Chondrocyte (in vitro differentiated cells): Measurements from ENCODE around the gene ZBTB34. TPM values are rescaled to one million over a fixed set of nuclear protein-coding genes. Genes with fewer than 3 reads are reported as not detected.

Source experiments
- DNase-seq: peaks from one replicate; pipeline ENCODE4 v3.0.0; 2021; ENCODE audit warnings: mixed read lengths, low spot score
- H3K27ac Mint-ChIP-seq: one replicate; pipeline ENCODE4 v1.8.0; 2021; ENCODE audit warnings: mild to moderate bottlenecking, moderate library complexity, mixed read lengths; ENCODE audit not compliant: unreplicated experiment
- H3K27me3 Mint-ChIP-seq: 2 replicates; pipeline ENCODE4 v1.8.0; 2021; ENCODE audit warnings: low read depth, mixed read lengths
- H3K36me3 Mint-ChIP-seq: 2 replicates; pipeline ENCODE4 v1.8.0; 2021; ENCODE audit warnings: low read depth, mixed read lengths
- H3K4me1 Mint-ChIP-seq: 2 replicates; pipeline ENCODE4 v1.8.0; 2021; ENCODE audit warnings: low read depth, mild to moderate bottlenecking, mixed read lengths
- H3K4me3 Mint-ChIP-seq: one replicate; pipeline ENCODE4 v1.8.0; 2021; ENCODE audit warnings: mild to moderate bottlenecking, moderate library complexity, mixed read lengths; ENCODE audit not compliant: unreplicated experiment
- H3K9me3 Mint-ChIP-seq: 2 replicates; pipeline ENCODE4 v1.8.0; 2021; ENCODE audit warnings: low read depth, mixed read lengths
- CTCF ChIP-seq: fragments of 200-600 bp; sonication (generic); IDR thresholded peaks from 2 replicates; pipeline ENCODE4 v1.5.0; 2021; ENCODE audit warnings: antibody characterized with exemption, mild to moderate bottlenecking, moderate library complexity
- total RNA-seq: library from RNA; stranded (reverse); gene quantifications from 3 replicates; pipeline ENCODE4 v1.2.1, GENCODE V29; 2021

Gene ZBTB34
- total RNA-seq, 1 donor from 2014 or later = 16.2 TPM

- TF ChIP-seq CTCF = no peak
- Mint-ChIP-seq H3K9me3 (no peaks in the 10 kb centered on the region), H3K27ac (peak overlapping the region; percentile 65), H3K36me3 (no peaks in the 10 kb centered on the region), H3K4me1 (peaks cover 19% of the 10 kb centered on the region), H3K4me3 (no peak overlapping the region), H3K27me3 (no peaks in the 10 kb centered on the region)
- no peak for DNase-seq
Observed at GRCh38 chr9:126844085-126844484, 16.4 kb upstream of the ZBTB34 start.

GRCh38 chr9:126847051-126847450 lies 13.4 kb upstream of the ZBTB34 start:
- no peak for DNase-seq
- Mint-ChIP-seq H3K4me3 (no peak overlapping the region), H3K9me3 (no peaks in the 10 kb centered on the region), H3K36me3 (no peaks in the 10 kb centered on the region), H3K4me1 (peaks cover 19% of the 10 kb centered on the region), H3K27me3 (peaks cover 4% of the 10 kb centered on the region), H3K27ac (no peak overlapping the region)
- TF ChIP-seq CTCF = no peak

GRCh38 chr9:126849591-126850225 lies 10.7 kb upstream of the ZBTB34 start:
- Mint-ChIP-seq H3K36me3 (no peaks in the 10 kb centered on the region), H3K4me1 (peaks cover 10% of the 10 kb centered on the region), H3K4me3 (no peak overlapping the region), H3K27ac (no peak overlapping the region), H3K27me3 (peaks cover 9% of the 10 kb centered on the region), H3K9me3 (no peaks in the 10 kb centered on the region)
- no peak for TF ChIP-seq CTCF
- no peak for DNase-seq

GRCh38 chr9:126851286-126851880 lies 9.1 kb upstream of the ZBTB34 start:
- Mint-ChIP-seq H3K27ac (no peak overlapping the region), H3K36me3 (no peaks in the 10 kb centered on the region), H3K27me3 (peaks cover 9% of the 10 kb centered on the region)

More at GRCh38 chr9:126851286-126851880, 9.1 kb upstream of the ZBTB34 start:
- no peak for TF ChIP-seq CTCF
- DNase-seq = no peak
- Mint-ChIP-seq H3K4me3 (no peak overlapping the region), H3K9me3 (no peaks in the 10 kb centered on the region), H3K4me1 (peaks cover 12% of the 10 kb centered on the region)
